Measurements from ENCODE around the gene SLC38A8.

SLC38A8 gene

DNA sequence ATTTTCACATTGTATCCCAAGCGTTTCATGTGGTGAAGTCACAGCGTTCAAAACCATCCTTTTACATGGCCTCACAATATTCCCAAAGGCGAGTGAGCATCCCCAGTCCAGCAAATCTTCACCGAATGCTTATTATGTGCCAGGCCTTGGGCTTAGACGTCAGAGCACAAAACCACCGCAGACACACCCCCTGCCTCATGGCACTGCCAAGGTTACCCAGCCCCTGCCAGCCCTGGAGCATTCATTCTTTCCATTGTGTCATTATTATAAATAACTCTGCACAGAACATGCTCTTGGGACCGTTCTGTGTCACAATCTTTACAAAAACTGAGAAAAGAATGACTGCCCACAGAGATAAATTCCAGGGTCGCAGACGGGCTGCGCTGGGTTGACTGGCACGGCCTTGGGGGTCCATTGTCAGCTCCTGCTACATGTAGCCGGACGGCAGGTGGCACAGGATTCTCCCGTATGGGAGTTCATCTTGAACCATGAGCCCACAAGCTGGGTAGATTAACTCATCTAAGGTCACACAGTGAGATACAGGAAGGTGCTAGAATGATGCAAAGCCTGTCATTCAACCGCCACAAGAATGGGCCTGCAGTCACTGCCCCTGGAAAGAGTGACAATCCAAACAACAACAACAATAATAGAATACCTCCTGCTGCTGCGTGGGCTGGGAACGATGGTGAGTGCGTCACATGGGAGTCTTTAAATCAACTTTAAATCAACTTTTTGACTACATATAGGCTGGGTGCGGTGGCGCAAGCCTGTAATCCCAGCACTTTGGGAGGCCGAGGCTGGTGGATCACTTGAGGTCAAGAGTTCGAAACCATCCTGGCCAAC is 79.1 kb downstream of the SLC38A8 start:
- TF ChIP-seq CTCF (IDR thresholded peaks at IDR 0.05; ENCODE audit: control extremely low read depth, extremely low read depth, low read depth, missing control alignments): no peak
- no peak for DNase-seq (ENCODE audit: extremely low spot score)
- POLR2A ChIA-PET: no interaction called here
- CTCF ChIA-PET: interaction anchor here (1.4 to 3.4 kb wide), 2 partner anchors 7 to 224 kb away, joined by 7 to 11 read pairs; partner anchors contain the start of gene TAF1C

DNA sequence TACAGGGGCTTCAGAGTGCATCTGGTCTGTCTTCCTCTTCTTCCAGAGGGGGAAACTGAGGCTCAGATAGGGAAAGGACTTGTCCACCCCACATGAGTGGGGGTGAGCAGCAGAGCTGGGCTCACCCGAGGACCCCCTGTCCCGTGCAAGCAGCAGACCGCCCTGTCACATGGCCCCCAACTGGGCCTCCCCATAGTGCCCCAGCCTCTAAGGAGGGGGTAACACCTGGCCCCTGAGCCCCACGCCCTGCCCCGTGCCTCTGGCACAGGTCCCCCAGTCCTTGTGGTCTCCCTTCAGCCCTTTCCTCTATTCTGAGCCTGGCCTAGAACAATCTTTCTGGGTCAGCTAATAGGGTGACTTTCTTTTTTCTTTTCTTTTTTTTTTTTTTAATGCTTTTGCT is 81.0 kb downstream of the SLC38A8 start:
- CTCF ChIA-PET: interaction anchor here (1.0 to 7.7 kb wide), 3 partner anchors 8 to 104 kb away, joined by 3 to 74 read pairs (median 3); no protein-coding TSS in a partner anchor
- POLR2A ChIA-PET: no interaction called here
- no peak for TF ChIP-seq CTCF (IDR thresholded peaks at IDR 0.05; ENCODE audit: control extremely low read depth, extremely low read depth, low read depth, missing control alignments)
- DNase-seq (ENCODE audit: extremely low spot score): no peak

DNA sequence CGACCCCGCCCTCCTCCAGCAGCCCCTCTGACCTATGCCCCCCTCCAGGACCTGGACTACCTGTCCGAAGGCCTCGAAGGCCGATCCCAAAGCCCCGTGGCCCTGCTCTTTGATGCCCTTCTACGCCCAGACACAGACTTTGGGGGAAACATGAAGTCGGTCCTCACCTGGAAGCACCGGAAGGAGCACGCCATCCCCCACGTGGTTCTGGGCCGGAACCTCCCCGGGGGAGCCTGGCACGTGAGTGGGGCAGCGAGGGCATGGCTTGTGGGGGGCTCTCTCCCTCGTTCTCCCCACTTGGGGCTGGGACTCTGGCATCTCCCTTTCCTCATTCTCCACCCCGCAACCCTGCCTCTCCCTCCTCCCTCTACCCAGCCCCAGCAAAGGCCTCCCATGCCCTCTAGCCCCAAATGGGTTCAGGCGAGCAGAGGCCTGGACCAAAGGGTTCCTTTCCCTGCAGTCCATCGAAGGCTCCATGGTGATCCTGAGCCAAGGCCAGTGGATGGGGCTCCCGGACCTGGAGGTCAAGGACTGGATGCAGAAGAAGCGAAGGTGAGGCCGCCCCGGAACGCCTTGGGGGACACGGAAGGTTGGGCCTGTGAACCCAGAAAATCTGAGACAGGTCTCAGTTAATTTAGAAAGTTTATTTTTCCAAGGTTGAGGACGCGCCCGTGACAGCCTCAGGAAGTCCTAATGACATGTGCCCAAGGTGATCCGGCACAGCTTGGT is 81.9 kb downstream of the SLC38A8 start:
- CTCF ChIA-PET: interaction anchor here (1.0 to 7.7 kb wide), 3 partner anchors 9 to 105 kb away, joined by 3 to 74 read pairs (median 3); no protein-coding TSS in a partner anchor

More for the DNA sequence above, 81.9 kb downstream of the SLC38A8 start:
- DNase-seq (ENCODE audit: extremely low spot score): no peak
- TF ChIP-seq CTCF (IDR thresholded peaks at IDR 0.05; ENCODE audit: control extremely low read depth, extremely low read depth, low read depth, missing control alignments): no peak
- POLR2A ChIA-PET: no interaction called here
